Prostate gland (tissue), 2 donors: ENCODE measurements around the gene MKRN1. TPM values are rescaled to one million over a fixed set of nuclear protein-coding genes. Genes with fewer than 3 reads are reported as not detected.
A peak's percentile ranks its signal among the peaks of the same experiment; 100 is the strongest.

ENCODE experiments used
- DNase-seq: peaks from one replicate; pipeline ENCODE4 v3.0.0-alpha.2; 2019; ENCODE audit warnings: low spot score
- H3K27ac ChIP-seq, 2 donors: fragments of 200-600 bp; sonication (generic); 2 replicates each; pipeline ENCODE4 v1.5.1; 2017 to 2019
- H3K27me3 ChIP-seq: fragments of 200-600 bp; sonication (generic); replicated peaks from 2 replicates; pipeline ENCODE4 v1.5.1; 2019; ENCODE audit not compliant: insufficient read depth
- H3K36me3 ChIP-seq, 2 donors: fragments of 200-600 bp; sonication (generic); 1 replicate in 1 of 2; 2 replicates in 1 of 2; pipeline versions ENCODE4 v1.5.1 to v1.8.1; 2017 to 2019
- H3K4me1 ChIP-seq: fragments of 200-600 bp; sonication (generic); replicated peaks from 2 replicates; pipeline ENCODE4 v1.5.1; 2019
- H3K4me3 ChIP-seq, 2 donors: fragments of 200-600 bp; sonication (generic); 2 replicates each; pipeline ENCODE4 v1.5.1; 2017 to 2019
- H3K9me3 ChIP-seq: fragments of 200-600 bp; sonication (generic); 2 replicates; pipeline ENCODE4 v1.5.1; 2017
- CTCF ChIP-seq, 4 experiments: fragments of 200-600 bp in 2 of 4; fragments of 450-650 bp in 2 of 4; sonication (generic) in 2 of 4; IDR thresholded peaks; 1 replicate in 3 of 4; 2 replicates in 1 of 4; pipeline ENCODE4 v1.5.1; 2016 to 2019; ENCODE audit warnings: antibody characterized with exemption in 4 of 4, mild to moderate bottlenecking in 2 of 4, moderate library complexity in 2 of 4
- POLR2A ChIP-seq: fragments of 450-650 bp; IDR thresholded peaks from one replicate; pipeline ENCODE4 v1.6.1; 2016; ENCODE audit warnings: antibody characterized with exemption, mild to moderate bottlenecking
- POLR2AphosphoS5 ChIP-seq: sonication (generic); formaldehyde crosslinking; IDR thresholded peaks from one replicate; pipeline ENCODE4 v1.6.1; 2017; ENCODE audit warnings: antibody characterized with exemption
- WGBS: methylation state at CpG from one replicate; pipeline ENCODE4 v1.1.5; 2018; 5-methylcytosine and 5-hydroxymethylcytosine counted together
- intact Hi-C: fragments of 100-400 bp; cut with DNase I; formaldehyde crosslinking; loops from one replicate; pipeline ENCODE4 v1.14.2; 2022
- total RNA-seq, 2 donors: library from RNA; depleted of rRNA; stranded (reverse); fragments of >200 nt; gene quantifications; one replicate each; pipeline ENCODE4 v1.1.0, GENCODE V29; 2016

Gene MKRN1
- total RNA-seq, 2 donors from 2014 or later: 69.0 to 108 TPM

- no peaks in the 10 kb centered on the region for H3K36me3 ChIP-seq
- WGBS: 88% methylated on average over 3 of the region's 3 CpGs
- H3K27ac ChIP-seq: peak overlapping the region in 1 of 2 donors; percentile 41
- intact Hi-C loops: no loop called here
- no peak for DNase-seq
- H3K4me3 ChIP-seq: no peak overlapping the region
- H3K9me3 ChIP-seq: no peaks in the 10 kb centered on the region
- TF ChIP-seq POLR2A (no peak), CTCF (IDR thresholded peaks at IDR 0.05) (no peak), POLR2AphosphoS5 (no peak)
- H3K27me3 ChIP-seq: no peaks in the 10 kb centered on the region
- H3K4me1 ChIP-seq: no peaks in the 10 kb centered on the region
These were observed 5.2 kb upstream of the MKRN1 start for GRCh38 chr7:140484479-140484878.

- Histone ChIP-seq H3K9me3 (no peaks in the 10 kb centered on the region), H3K4me3 (peak overlapping the region; percentile 92 to 100), H3K36me3 (no peaks in the 10 kb centered on the region), H3K4me1 (no peaks in the 10 kb centered on the region), H3K27ac (peak overlapping the region; percentile 91 to 92), H3K27me3 (no peaks in the 10 kb centered on the region)
- WGBS: 2% methylated on average over 2 of the region's 2 CpGs
- DNase-seq: no peak
- intact Hi-C loops: loop anchor here (2.0 to 5.0 kb wide), 2 partner anchors 27 to 178 kb away; no protein-coding TSS in a partner anchor
- TF ChIP-seq POLR2AphosphoS5 (no peak), CTCF (IDR thresholded peaks at IDR 0.05) (no peak)
These were observed 407 bp upstream of the MKRN1 start for GRCh38 chr7:140479739-140480084.

GRCh38 chr7:140478246-140479061 lies 851 bp downstream of the MKRN1 start:
- H3K27me3 ChIP-seq: no peaks in the 10 kb centered on the region
- H3K9me3 ChIP-seq: no peaks in the 10 kb centered on the region
- WGBS: 1% methylated on average over 42 of the region's 69 CpGs
- H3K27ac ChIP-seq: peak overlapping the region; percentile 91 to 92
- intact Hi-C loops: loop anchor here (2.0 to 5.0 kb wide), 2 partner anchors 28 to 179 kb away; no protein-coding TSS in a partner anchor
- peak overlapping the region; percentile 92 to 100 for H3K4me3 ChIP-seq
- H3K4me1 ChIP-seq: no peaks in the 10 kb centered on the region
- no peaks in the 10 kb centered on the region for H3K36me3 ChIP-seq
- DNase-seq: peak; percentile 12
- TF ChIP-seq CTCF (IDR thresholded peaks at IDR 0.05): no peak
- TF ChIP-seq POLR2AphosphoS5: no peak
- no peak for TF ChIP-seq POLR2A

- no peak overlapping the region for H3K4me3 ChIP-seq
- no peaks in the 10 kb centered on the region for H3K27me3 ChIP-seq
- H3K9me3 ChIP-seq: no peaks in the 10 kb centered on the region
- TF ChIP-seq POLR2A (no peak), CTCF (IDR thresholded peaks at IDR 0.05) (no peak), POLR2AphosphoS5 (no peak)
- WGBS: 73% methylated on average over 11 of the region's 11 CpGs
- no peak for DNase-seq
- H3K4me1 ChIP-seq: no peaks in the 10 kb centered on the region
- H3K27ac ChIP-seq: no peak overlapping the region
- intact Hi-C loops: loop anchor here (5.0 kb wide), 1 partner anchor 181 kb away; no protein-coding TSS in a partner anchor
- H3K36me3 ChIP-seq: no peaks in the 10 kb centered on the region
These were observed 2.5 kb downstream of the MKRN1 start for GRCh38 chr7:140476698-140477261.
